Dermis microvascular lymphatic vessel endothelial cell (primary cell): ENCODE results near the gene SULT2B1. TPM values are rescaled to one million over a fixed set of nuclear protein-coding genes. Genes with fewer than 3 reads are reported as not detected.

ENCODE experiments used
- DNase-seq, 2 donors: peaks; one replicate each; pipeline versions ENCODE4 v3.0.0 to v3.0.0-alpha.2; 2010; ENCODE audit warnings: low read depth in 2 of 2
- total RNA-seq: library from RNA; depleted of rRNA; stranded (reverse); fragments of >200 nt; gene quantifications from 2 replicates; pipeline ENCODE4 v1.2.1, GENCODE V29; 2014

Gene SULT2B1
- total RNA-seq, 1 donor from 2014 or later = 0.13 TPM

- no peak for DNase-seq
Measured at GRCh38 chr19:48633148-48634035, 81.4 kb downstream of the SULT2B1 start.

GRCh38 chr19:48634036-48634342 is 82.0 kb downstream of the SULT2B1 start:
- DNase-seq = no peak

- peak; percentile 88 to 95 for DNase-seq
Measured at GRCh38 chr19:48634424-48635262, 82.7 kb downstream of the SULT2B1 start.

GRCh38 chr19:48635263-48635965 is 83.4 kb downstream of the SULT2B1 start:
- DNase-seq = peak in 1 of 2 donors; percentile 66

- no peak for DNase-seq
Measured at GRCh38 chr19:48635966-48636858, 84.2 kb downstream of the SULT2B1 start.

- DNase-seq = no peak
Measured at GRCh38 chr19:48636859-48637448, 85.0 kb downstream of the SULT2B1 start, which contains the start of gene DBP. Gene DBP, minus strand, starts transcription at chr19:48637379. Its CDS starts 385 bp downstream, at chr19:48636994.

GRCh38 chr19:48637449-48637947 is 85.5 kb downstream of the SULT2B1 start:
- peak; percentile 94 to 98 for DNase-seq

- DNase-seq = peak; percentile 93 to 95
Measured at GRCh38 chr19:48637948-48638830, 86.2 kb downstream of the SULT2B1 start.

GRCh38 chr19:48638831-48639381 is 86.9 kb downstream of the SULT2B1 start:
- no peak for DNase-seq

GRCh38 chr19:48639483-48640375 is 87.8 kb downstream of the SULT2B1 start:
- DNase-seq = no peak

- no peak for DNase-seq
Measured at GRCh38 chr19:48641850-48642249, 89.9 kb downstream of the SULT2B1 start.

GRCh38 chr19:48642862-48643261 is 90.9 kb downstream of the SULT2B1 start:
- DNase-seq = no peak

GRCh38 chr19:48644355-48644754 is 92.4 kb downstream of the SULT2B1 start:
- no peak for DNase-seq

GRCh38 chr19:48644839-48645619 is 93.1 kb downstream of the SULT2B1 start:
- peak in 1 of 2 donors; percentile 76 for DNase-seq

GRCh38 chr19:48645620-48646000 is 93.6 kb downstream of the SULT2B1 start:
- no peak for DNase-seq

GRCh38 chr19:48646001-48646721 is 94.2 kb downstream of the SULT2B1 start, which contains the start of gene CA11:
Gene CA11, minus strand, starts transcription at chr19:48646187. Its CDS starts 555 bp downstream, at chr19:48645632.
- DNase-seq = peak in 1 of 2 donors; percentile 84
